Nephron progenitor cell (in vitro differentiated cells): ENCODE measurements around the gene CFAP46.

Experiments used
- DNase-seq: peaks from one replicate; pipeline ENCODE4 v3.0.0; 2021
- H3K27ac Mint-ChIP-seq: 2 replicates; pipeline ENCODE4 v1.8.0; 2021; ENCODE audit warnings: mild to moderate bottlenecking, moderate library complexity, mixed read lengths
- H3K27me3 Mint-ChIP-seq: 2 replicates; pipeline ENCODE4 v1.8.0; 2021; ENCODE audit warnings: mild to moderate bottlenecking, low read depth, mixed read lengths; ENCODE audit not compliant: poor library complexity
- H3K36me3 Mint-ChIP-seq: 2 replicates; pipeline ENCODE4 v1.8.0; 2021; ENCODE audit warnings: low read depth, mixed read lengths
- H3K4me1 Mint-ChIP-seq: 2 replicates; pipeline ENCODE4 v1.8.0; 2021; ENCODE audit warnings: mixed read lengths
- H3K4me3 Mint-ChIP-seq: 2 replicates; pipeline ENCODE4 v1.8.0; 2021; ENCODE audit warnings: mild to moderate bottlenecking, moderate library complexity, mixed read lengths
- H3K9me3 Mint-ChIP-seq: 2 replicates; pipeline ENCODE4 v1.8.0; 2021; ENCODE audit warnings: mild to moderate bottlenecking, moderate library complexity, mixed read lengths
- CTCF ChIP-seq: fragments of 200-600 bp; sonication (generic); IDR thresholded peaks from 2 replicates; pipeline ENCODE4 v1.5.0; 2021; ENCODE audit warnings: antibody characterized with exemption

CFAP46 gene

GRCh38 chr10:132840698-132841614 lies 101.4 kb downstream of the CFAP46 start:
- no peak overlapping the region for H3K4me3 Mint-ChIP-seq
- H3K27me3 Mint-ChIP-seq, result peaks cover 37% of the 10 kb centered on the region
- H3K9me3 Mint-ChIP-seq, result peaks cover 18% of the 10 kb centered on the region
- no peak for TF ChIP-seq CTCF
- H3K4me1 Mint-ChIP-seq, result no peaks in the 10 kb centered on the region
- no peak for DNase-seq
- no peak overlapping the region for H3K27ac Mint-ChIP-seq
- H3K36me3 Mint-ChIP-seq, result no peaks in the 10 kb centered on the region

DNA sequence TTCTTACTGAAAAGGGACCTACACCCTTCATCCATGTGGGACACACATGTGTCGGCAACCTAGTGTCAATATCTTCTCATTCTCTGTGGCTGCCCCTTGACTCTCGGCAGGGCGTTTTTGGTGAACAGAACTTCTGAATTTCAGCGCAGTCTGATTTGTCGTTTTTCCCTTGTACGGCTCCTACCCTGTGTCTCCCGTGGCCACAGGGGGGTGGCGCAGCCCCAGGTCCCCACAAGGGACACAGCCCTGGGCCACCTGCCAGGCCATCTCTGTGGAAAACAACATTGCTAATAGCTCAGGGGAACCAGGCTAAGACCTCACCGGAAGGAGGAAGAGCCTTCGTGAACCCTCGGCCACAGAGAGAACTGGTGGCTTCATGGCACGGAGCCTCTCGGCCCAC lies 103.3 kb downstream of the CFAP46 start:
- H3K4me1 Mint-ChIP-seq, result no peaks in the 10 kb centered on the region
- H3K9me3 Mint-ChIP-seq, result peaks cover 18% of the 10 kb centered on the region
- TF ChIP-seq CTCF, result no peak
- no peak overlapping the region for H3K4me3 Mint-ChIP-seq
- DNase-seq, result no peak
- no peaks in the 10 kb centered on the region for H3K36me3 Mint-ChIP-seq
- H3K27ac Mint-ChIP-seq, result no peak overlapping the region
- peaks cover 34% of the 10 kb centered on the region for H3K27me3 Mint-ChIP-seq

DNA sequence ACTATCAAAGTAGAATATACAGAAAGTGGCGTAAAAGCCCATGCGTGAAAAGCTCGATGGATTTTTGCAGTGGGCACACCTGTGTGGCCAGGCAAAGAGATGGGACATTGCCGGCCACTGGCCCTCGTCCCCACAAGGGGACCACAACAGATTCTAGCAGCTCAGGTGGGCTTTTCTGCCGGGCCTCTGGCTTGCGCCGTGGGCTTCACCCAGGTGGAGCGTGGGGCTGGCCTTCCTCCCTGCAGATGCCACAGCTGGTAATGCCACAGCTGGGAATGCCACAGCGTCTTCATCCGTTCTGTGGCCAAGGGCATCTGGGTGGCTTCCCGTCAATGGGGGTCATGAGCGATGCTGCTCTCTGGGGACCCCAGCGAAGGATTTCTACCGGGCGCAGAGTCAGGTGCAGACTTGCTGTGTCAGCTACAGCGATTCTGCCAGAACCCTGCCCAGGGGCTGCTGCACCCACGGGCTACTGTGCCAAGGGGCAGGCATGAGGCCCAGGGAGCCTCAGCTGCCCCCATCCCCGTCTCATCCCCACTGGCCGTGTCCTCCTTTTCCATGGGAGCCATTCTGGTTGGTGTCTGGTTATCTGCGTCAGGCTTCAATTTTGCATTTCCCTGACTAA lies 103.9 kb downstream of the CFAP46 start:
- peaks cover 34% of the 10 kb centered on the region for H3K27me3 Mint-ChIP-seq
- no peak for TF ChIP-seq CTCF
- no peak overlapping the region for H3K4me3 Mint-ChIP-seq
- H3K36me3 Mint-ChIP-seq, result no peaks in the 10 kb centered on the region
- no peak overlapping the region for H3K27ac Mint-ChIP-seq
- DNase-seq, result no peak
- no peaks in the 10 kb centered on the region for H3K4me1 Mint-ChIP-seq
- peaks cover 18% of the 10 kb centered on the region for H3K9me3 Mint-ChIP-seq

GRCh38 chr10:132837905-132838304 lies 104.5 kb downstream of the CFAP46 start:
- Mint-ChIP-seq H3K27me3 (peaks cover 34% of the 10 kb centered on the region), H3K4me1 (peaks cover under 1% of the 10 kb centered on the region), H3K27ac (no peak overlapping the region), H3K9me3 (peaks cover 16% of the 10 kb centered on the region), H3K4me3 (no peak overlapping the region), H3K36me3 (no peaks in the 10 kb centered on the region)
- TF ChIP-seq CTCF, result no peak
- no peak for DNase-seq

DNA sequence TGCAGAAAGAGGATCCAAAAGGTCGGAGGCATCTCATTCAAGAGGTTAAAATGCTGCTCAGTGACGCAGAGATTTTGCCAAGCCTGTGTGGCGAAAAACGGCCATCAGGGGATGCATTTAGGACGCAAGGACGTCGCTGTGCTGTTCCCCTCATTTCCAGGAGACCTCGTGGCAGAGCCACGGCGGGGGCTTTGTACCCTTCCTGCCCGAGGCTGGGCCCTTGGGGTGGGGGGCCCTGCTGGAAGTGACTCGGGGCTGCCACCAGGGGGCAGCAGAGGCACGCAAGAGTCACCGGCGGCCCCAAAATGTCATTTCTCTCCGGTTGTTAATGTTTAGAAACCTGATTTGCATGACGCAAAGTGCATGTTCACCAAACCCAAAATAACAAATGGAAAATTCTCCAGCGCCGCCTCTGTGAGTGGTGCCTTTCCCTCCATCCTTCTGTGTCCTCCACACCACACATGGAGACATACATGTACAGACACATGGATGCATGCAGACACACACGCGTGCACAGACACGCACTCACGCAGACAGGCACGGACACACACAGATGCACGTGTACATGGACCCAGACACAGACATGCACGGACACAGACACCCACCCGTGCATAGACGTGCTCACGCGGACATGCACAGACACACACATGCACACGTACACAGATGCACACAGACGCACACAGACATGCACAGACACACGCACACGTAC lies 105.4 kb downstream of the CFAP46 start:
- Mint-ChIP-seq H3K4me3 (no peak overlapping the region), H3K27ac (peak overlapping the region; percentile 25), H3K27me3 (peaks cover 34% of the 10 kb centered on the region), H3K4me1 (peaks cover 10% of the 10 kb centered on the region), H3K36me3 (no peaks in the 10 kb centered on the region), H3K9me3 (peaks cover 7% of the 10 kb centered on the region)
- TF ChIP-seq CTCF, result peak; percentile 100
- DNase-seq, result peak; percentile 71
